HG03135 (cell line): ENCODE data around the gene LRRN3.

Experiments used
- ATAC-seq: cut with Tn5 transposase; IDR thresholded peaks from one replicate; pipeline ENCODE4 v1.9.1; 2021; ENCODE audit warnings: mild to moderate bottlenecking, moderate library complexity; ENCODE audit not compliant: unreplicated experiment

The LRRN3 gene

DNA sequence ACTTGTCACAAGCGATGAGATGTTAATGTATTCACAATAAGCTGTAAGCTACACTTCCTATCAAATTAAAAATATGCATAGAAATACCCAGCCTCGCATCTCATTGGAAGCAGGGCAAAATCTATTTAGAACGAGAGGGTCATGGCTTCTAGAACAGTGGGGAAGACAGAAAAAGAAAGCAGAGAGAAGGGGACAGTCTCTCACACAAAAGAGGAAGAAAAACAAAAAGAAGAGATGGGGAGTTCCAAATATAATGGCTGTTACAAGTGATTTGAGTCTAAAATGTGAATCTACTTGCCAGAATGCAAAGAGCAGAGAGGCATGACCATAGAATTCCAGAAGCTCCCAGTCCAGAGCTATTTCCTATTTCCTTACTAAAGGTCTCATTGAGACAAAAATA, 13.8 kb downstream of the LRRN3 start:
- no peak for ATAC-seq

- no peak for ATAC-seq
Measured at GRCh38 chr7:111105269-111105668, 14.3 kb downstream of the LRRN3 start.

GRCh38 chr7:111107579-111107978, 16.7 kb downstream of the LRRN3 start:
- no peak for ATAC-seq

- ATAC-seq = no peak
Measured at GRCh38 chr7:111108000-111108399, 17.1 kb downstream of the LRRN3 start.

DNA sequence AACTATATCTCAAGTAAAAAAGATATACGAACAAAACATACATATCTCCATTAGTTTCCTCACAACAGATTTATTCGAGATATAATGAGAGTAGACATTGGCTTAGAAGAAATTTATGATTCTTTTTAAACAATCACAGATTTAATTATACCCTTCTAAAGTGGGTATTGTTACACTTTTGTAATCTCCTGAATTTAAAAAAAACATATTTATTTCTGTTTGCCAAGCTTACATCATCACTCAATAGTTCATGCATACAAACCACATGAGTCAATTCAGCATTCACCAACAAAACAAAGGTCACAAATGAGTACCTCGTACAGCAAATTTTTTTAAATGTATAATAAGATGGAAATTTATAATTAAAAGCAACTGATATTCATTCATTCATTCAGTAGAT, 17.6 kb downstream of the LRRN3 start:
- ATAC-seq = no peak

GRCh38 chr7:111112439-111112838, 21.5 kb downstream of the LRRN3 start:
- ATAC-seq = no peak

DNA sequence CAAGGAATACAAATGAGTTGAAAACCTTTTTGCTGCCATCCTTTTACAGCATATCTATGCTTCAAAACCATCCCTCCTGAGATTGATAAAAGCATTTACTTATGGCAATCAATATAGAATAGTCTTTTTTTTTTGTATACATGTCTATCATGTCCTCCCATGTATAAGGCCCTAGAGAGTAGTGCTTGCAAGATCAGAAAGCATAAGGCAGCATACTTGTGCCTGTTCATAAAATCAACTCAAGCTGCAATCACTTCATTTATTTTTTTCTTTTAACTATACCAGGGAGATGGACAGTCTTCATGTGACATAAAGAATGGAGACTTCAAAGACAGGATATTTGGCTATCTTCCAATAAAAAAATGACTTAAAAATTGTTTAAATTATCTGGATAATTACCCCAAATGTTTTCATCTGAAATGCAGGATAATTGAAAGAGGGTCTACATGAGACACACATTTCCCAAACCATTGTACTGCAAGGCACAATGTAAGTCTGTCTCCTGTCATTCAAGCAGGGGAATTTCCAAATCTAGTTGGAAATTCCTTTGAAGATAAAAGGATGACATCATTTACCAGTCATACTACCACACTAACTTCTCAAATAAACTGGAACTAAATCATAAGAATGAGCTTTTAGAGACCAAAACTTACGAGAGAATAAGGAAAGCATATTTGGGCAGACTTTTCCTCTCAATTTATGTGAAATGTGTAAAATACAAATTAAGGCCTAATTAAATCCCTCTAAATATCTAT, 22.5 kb downstream of the LRRN3 start:
- no peak for ATAC-seq

- no peak for ATAC-seq
Measured at GRCh38 chr7:111115966-111116365, 25.0 kb downstream of the LRRN3 start.

DNA sequence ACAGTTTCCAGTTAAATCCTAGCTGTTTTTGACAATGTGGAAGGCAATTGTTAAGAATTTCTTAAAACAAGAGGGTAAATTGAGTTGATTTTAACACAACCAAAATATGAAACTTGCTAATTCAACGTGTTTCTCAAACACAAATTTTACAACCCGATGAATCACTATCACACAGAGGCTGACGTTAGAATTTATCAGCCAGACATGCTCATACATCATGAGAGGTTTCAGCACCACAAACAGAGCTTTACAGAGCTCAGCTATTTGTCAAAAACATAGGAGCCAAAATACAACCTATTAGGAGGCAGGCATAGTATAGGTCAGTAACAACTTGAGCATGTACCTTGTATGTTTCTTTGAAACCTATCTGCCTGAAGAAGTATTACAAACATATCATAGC, 36.1 kb downstream of the LRRN3 start:
- ATAC-seq = no peak

DNA sequence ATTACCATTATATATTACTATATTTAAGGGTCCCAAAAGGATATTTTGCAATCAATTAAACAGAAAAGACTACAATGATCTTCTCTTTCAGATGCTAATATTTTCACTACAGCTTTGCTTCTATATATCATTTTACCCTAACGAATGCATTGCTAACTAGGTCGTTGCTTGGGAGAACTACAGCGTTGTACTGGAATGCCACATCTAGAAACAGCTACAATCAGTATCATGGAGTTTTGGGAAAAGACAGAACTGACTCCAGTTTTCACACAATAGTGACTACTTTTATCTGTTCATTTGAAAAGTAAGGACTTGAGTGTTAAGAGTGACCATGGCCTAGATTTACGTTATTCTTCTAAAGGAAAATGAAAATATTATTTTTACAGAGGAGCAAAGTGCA, 38.5 kb downstream of the LRRN3 start:
- no peak for ATAC-seq

GRCh38 chr7:111132833-111133232, 41.9 kb downstream of the LRRN3 start:
- ATAC-seq = no peak

- ATAC-seq = peak; percentile 74
Measured at GRCh38 chr7:111137296-111138192, 46.6 kb downstream of the LRRN3 start.

GRCh38 chr7:111138193-111138569, 47.3 kb downstream of the LRRN3 start:
- peak; percentile 95 for ATAC-seq

- ATAC-seq = no peak
Measured at GRCh38 chr7:111138586-111138985, 47.7 kb downstream of the LRRN3 start.

DNA sequence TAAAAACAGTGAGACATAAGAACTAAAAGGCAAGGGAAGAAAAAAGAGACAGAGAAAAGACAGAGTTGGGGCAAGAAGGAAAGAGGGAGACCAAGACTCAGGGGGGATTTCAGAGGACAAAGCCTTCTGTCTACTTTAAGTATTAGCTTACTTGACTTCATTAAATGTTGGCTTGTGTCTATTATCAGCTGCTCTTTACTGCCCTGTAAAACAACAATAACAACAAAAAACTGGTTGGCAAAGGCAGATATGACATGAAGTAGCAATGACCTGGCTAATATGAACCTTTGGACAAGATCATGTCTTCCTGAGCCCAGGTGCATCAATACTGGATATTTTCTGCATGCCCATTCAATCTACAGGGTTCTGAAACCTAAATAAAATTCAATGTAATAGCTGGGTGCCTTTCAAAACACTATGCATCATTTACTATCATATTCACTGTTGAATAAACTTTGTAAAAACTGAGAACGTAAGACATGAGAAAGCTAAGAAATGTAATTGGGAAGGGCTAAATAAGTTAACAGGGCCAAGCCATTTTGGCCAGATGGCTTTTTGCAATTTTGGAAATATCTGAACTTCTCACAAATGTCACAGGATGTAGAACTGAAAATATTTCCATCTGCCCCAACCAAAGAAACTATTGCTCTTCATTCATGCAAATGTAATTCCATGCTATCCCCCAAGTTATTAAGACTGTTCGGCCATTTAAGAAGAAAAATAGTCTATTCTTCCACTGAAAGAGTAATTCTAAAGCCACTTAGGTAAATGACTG, 49.4 kb downstream of the LRRN3 start:
- no peak for ATAC-seq

DNA sequence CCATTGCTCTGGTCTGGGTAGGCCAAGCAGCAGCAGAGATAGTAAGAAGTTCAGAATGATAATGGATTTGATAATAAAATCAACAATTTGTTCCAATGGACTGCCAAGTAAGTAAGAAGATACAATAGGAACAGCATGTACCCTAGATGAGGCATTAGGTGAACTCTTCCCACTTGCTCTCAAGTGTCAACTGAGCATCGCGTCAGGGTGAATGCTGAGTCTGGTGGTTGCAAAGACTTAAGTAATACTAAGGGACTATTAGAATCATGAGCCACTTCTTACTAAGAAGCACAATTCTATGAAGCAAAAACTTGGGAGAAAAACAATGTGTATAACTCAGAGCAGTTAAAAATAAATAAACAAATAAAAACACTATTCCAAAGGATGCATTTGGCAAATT, 54.5 kb downstream of the LRRN3 start:
- ATAC-seq = no peak

- no peak for ATAC-seq
Measured at GRCh38 chr7:111146136-111146535, 55.2 kb downstream of the LRRN3 start.

- ATAC-seq = no peak
Measured at GRCh38 chr7:111147708-111148533, 57.0 kb downstream of the LRRN3 start.

- ATAC-seq = no peak
Measured at GRCh38 chr7:111150709-111151108, 59.8 kb downstream of the LRRN3 start.

DNA sequence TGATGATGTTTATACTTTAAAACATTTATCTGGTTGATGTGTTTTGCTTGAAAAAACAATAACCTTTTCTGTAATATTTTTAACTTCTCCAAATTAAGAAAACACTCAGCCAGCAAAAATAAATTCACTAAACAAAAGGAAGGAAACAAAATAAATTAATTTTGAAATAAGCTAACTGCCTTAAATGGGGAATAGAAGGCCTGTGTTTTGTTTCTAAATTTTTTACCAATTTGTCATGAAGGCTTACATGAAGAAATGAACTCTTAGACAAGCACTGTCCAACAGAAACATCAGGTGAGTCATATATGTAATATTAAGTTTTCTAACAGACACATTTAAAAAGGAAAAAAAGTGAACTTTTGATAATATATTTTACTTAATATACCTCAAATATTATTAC, 68.5 kb downstream of the LRRN3 start:
- ATAC-seq = no peak

- no peak for ATAC-seq
Measured at GRCh38 chr7:111160297-111160696, 69.4 kb downstream of the LRRN3 start.
